ENCODE results near the gene SFSWAP.

SFSWAP gene

DNA sequence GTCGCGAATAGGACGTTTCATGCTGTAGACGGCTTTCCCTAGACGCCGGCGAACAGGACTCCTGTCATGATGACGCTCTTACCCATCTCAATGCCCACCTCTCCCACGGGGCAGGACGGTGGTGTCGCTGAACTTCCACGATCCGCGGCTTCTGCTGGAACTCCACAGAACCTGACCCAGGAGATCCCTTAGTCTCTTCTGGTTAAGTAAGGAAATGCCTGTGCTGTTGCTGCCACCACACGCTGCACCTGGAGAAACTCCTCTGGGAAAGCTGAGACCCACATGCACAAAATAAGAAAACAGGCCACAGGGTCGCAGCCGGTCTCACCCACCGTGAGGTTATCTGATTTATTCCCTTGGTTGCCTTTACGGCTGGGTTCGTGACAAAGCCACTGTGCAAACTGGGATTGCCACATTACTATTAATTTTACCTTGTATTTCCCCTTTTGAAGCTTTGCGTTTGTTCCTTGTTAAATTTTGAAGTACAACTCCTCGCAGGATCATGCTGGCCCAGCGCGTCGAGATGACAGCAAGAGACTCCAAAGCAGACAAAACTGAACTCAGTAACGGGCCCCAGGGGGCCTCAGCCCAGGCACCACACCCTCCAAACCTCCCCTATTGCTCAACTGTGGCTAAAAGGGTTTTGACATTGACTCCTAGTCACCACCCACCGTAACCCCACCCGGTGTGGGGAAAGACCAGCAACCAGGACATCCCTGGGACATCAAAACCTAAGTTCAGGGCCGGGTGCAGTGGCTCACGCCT lies 108.1 kb downstream of the SFSWAP start:
- DNase-seq, result no peak

DNA sequence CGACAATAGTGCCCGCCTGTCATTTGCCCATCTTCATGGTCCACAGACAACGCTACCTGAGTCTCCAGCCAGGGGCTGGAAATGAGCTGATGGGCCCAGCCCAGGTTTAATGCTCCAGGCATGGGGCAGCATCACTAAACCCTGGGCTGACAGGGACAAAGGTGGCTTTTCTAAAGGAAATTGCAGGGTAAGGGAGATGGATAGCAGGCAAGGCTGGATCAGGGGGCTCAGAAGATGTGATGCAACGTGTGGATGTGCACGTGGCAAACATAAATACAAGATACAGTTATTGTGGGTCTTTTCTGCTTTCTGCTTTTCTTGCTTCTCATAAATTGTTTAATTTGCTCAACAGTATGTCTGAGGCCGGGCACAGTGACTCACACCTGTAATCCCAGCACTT lies 113.6 kb downstream of the SFSWAP start:
- DNase-seq, result no peak

DNA sequence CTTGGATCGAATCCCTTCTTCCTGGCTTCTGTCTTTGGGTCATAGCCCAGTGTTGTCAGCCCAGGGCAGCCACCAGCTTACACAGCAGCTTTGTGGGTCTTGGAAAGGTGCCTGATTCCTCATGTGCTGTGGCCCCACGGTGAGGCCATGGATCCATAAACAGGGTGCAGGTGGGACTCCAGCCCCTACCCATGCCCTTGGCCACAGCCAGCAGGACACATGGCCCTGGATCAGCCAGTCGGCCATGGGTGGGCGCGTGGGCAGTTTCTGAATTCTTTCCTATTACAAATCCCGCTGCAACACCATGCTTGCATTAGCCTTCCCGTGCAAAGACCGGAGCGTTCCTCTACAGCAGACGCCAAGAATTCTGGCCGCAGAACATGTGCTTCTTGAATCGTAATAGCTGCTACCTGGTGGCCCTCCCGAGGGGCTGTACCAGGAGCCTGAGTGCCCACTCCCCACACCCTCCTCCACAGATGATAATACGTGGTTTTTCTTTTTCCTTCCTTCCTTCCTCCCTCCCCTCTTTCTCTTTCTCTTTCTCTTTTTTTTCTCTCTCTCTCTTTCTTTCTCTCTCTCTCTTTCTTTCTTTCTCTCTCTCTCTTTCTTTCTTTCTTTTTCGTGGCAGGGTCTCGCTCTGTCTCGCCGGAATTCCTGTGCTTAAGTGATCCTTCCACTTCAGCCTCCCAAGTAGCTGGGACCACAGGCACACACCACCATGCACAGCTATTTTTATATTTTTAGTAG lies 114.4 kb downstream of the SFSWAP start:
- no peak for DNase-seq

DNA sequence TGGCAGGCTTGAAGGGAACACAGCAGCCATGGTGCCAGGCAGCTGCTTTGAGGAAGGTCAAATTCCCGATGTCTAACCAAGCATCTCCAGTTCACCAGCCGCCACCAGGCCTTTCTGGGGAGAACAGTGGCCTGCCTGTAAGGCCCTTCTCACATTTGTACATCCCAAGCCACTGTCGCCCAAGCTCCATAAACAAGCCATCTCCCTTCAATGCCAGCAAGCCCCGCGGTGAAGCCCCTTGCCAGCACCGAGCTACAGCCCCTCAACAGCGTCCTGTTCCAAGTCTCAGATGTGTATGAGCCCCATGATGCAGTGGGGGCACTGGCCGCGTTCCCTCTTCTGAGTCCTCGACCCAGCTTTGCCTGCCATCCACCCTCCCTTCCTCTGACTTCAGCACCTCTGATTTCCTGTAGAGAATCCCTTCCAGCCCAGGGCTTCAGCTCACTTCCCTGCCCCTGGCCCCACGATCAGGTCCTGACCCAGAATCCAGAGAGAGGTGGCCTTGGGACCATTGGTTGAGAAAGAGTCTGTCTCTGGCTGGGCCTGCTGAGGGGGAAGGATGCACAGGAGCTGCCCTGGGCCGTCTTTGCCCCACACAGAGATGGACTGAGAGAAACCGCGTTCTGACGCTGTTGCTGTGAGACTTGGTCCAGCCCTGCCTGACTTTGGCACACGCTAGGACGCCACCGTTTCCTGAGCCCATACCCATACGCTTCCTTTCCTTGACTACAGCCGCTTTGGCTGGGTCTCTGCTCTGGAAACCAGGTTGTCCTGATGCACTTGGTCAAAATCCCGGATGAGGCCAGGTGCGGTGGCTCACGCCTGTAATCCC lies 115.4 kb downstream of the SFSWAP start:
- DNase-seq, result no peak

DNA sequence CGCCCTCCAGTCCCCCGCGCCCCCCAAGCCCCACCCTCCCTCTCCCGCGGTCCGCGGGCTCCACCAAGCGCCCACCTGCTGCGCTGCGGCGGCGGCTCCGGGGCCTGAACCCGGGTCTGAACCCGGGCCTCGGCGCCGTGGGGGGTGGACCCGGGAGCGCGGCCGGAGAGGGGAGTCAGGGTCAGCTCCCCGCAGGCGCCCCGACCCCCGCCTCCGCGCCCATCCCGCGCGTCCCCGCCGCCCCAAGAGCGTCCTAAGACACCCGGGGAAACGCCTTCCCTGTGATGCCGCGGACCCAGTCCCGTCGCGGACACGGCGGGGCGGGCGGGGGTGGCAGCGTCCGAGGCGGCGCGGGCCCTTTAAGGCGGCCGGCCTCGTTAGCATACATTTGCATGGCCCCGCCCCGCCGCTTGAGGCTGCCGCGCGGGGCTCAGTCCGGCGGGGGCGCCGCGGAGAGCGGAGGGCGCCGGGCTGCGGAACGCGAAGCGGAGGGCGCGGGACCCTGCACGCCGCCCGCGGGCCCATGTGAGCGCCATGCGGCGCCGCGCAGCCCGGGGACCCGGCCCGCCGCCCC lies 117.2 kb downstream of the SFSWAP start, which contains the start of gene MMP17:
TSS of gene MMP17 (plus strand) at position 433 of the 574 bp plus-strand sequence. CDS start at position 535, 102 bp downstream.
- no peak for DNase-seq

DNA sequence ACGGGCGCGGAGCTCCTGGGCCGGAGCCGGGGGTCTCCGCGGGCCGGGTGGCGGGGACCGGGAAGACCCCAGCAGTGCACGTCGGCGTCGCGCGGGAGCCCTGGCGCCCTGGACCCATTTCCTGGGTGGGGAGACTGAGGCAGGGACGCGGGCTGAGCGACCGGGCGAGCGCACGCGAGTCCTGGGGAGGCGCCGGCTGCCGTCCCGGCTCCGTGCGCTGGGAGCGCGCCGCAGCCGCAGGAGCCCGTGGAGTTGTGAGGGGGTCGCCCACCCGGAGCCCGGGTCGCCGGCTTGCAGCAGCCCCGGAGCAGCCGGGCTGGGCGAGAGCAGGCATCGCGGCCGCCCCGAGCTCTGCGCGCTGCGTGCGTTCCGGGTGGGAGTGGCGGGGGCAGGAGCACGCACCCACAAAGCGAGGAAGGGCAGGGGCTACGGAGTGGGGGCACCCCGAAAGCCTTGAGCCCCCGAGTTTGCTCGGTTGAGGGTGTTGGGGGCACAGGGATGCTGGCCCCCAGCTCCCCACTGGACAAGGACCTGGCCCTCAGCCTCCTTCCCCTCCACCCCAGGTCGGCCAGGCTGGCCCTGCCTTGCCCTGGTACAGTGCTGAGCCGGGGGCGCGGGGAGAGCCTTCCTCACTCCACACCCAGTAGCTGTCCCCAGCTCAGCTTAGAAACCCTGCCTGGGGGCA lies 117.9 kb downstream of the SFSWAP start:
- no peak for DNase-seq

DNA sequence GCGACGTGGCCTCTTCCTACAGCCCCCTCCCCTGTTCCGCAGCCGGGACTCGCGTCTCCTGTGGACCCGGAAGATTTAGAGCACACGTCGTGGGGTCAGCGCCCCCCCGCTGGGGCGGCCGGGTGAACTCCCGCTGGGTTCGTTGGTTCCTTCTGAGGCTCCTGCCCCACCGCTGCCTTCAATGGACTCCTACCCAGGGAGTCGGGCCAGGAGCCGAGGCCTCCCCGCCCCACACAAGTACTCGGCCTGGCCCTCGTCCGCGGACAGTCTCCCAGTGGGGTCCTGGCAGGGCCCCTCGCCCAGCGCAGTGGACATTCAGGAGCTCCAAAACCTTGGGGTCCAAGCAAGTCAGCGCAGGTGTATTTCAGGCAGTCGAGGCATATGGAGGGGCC lies 118.5 kb downstream of the SFSWAP start:
- no peak for DNase-seq

DNA sequence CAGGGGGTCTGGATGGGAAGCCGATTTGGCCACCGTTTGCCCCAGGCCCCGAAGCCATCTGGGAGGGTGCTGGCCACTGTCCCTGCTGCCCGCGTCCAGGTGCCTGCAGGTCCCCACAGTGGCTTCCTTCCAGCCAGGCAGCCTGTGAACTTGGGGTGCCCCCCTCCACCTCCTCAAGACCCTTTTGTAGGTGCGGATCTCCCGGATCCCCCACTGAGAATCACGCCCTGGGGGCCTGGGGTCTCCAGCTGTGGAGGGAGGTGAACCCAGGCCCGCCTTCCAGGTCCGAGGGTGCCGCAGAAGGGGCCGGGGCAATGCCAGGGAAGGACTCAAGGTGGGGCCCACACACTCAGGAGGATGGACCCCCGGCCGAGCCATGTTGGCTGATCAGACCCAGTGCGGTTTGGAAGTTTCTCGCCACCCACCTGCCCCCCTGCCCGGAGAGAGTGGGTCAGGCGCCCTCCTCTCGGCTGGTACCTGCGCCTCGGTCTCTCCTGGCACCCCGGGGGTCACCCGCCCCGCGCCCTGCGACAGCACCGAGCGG lies 119.0 kb downstream of the SFSWAP start:
- no peak for DNase-seq

DNA sequence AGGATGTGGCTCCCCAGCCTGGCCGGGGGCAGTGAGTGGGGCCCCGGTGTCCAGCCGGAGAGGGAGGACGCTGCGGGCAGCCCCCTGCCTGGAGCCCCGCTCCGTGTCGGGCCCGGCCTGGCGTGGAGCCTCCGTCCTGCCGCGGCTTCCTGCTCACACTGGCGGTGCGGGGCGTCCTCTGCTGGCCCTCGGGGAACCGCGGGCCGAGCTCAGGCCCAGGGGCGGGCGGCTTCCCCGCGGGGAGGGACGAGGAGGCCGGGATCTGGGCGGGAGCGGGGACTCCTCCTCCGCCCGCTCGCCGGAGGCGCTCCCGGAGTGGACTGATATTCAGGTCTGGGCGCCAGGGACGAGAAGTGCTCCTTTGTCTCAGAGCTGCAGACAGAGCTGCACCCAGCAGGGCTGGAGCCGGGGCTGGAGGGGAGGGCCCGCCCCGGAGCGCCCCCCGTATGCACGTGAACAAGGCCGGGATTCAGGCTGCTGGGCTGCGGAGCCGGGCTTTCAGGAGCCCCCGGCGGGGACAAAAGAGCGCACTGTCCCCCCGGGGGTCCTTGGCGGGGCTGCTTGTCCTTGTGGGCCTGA lies 119.5 kb downstream of the SFSWAP start:
- peak; percentile 22 for DNase-seq

DNA sequence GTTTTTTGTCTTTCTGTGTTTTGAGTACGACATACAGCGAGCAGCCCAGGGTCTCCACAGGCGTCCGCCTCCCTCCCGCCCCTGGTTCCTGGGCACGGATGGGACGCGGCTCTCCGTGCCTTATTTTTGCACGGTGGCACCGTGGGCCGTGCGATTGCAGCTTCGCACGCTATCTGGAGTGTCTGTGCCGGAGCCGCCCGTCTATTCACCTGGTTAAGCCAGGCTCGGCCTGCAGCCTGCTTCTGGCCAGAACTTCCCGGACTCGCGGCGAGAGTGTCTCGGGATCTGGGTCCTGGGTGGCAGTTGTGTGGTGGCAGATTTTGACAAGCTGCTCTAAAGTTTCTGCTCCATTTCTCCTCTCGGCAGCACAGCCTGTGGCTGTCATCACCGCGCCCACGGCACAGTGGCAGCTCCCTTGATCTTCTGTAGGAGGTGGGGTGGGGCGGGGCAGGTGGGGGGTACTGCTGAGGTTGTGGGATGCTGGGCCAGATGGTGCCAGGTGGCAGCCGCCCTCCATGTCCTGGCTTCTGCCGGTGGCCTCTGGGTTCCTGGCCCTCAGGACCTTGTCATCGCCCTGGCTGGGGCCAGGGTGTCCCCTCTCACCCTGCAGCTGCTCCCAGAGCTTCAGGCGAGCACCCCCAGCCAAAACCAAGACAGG lies 120.2 kb downstream of the SFSWAP start:
- DNase-seq, result peak; percentile 31

DNA sequence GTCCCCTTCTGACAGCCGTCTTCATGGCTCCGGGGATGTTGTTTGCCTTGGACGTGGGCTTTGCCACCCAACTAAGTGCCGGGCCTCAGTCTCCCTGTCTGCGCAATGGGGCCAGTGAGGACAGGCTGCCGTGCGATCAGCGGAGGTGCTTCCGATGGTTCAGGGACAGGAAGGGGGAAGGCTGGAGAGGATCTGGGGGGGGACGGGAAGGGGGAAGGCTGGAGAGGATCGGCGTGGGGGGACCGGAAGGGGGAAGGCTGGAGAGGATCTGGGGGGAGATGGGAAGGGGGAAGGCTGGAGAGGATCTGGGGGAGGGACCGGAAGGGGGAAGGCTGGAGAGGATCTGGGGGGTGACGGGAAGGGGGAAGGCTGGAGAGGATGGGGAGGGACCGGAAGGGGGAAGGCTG lies 120.7 kb downstream of the SFSWAP start:
- DNase-seq, result no peak

DNA sequence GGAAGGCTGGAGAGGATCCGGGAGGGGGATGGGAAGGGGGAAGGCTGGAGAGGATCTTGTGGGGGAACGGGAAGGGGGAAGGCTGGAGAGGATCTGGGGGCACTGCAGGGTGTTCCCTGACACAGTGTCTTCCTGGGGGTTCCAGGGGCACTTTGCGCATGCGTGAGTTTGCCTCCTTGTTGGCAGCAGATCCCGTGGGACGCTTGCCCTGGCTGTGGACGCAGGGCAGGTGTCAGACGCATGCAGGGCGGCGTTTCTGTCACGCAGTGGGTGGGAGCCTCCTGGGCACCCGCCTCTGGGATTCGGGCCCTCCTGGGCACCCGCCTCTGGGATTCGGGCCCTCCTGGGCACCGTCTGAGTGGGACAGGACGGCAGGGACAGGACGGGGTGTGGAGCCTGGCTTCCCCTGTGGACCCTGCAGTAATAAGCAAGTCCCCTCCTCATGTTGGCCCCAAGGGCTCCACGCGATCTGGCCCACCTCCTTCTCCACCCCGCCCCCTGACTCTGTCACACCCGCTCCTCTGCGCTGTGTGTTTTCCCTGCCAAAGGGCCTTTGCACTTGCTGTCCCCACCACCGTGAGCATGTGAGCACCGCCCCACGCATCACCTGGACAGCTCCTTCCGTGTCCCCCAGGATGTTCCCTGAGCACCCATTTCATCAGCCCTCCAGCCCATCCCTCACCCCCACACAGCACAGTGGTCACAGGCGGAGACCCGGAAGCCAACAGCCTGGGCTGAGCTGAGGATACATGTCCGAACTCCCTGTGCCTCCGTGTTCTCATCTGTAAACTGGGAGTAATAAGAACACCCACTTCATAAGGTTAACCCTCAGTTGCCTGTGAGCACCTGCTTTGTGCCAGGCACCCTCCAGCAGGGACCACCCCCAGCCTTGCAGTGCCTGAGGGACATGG lies 121.7 kb downstream of the SFSWAP start:
- peak; percentile 12 for DNase-seq

DNA sequence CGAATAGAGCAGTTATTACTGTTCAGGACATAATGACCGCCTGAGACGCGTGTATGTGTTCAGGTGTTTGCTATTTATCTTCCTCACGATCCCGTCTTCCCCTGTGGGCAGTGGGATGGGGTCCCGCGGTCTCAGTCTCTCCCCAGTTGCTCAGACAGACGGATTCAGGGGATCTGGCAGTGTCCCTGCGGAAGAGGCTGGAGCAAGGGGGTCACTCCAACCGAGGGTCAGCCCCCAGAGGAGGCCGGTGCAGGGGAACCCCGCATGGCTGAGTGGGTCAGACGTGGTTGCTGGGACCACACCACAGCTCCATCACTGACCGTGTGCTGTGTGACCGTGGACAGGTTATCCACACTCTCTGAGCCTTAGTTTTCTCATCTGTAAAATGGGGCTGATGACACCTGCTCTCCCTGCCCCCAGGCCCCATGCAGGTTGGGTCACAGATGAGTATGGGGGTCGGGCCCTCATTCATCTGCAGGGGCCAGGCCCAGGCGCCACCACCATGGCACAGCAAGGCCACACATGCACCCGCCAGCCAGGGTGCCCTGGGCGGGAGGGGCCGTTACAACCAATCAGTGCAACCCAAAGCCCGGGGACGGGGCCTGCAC lies 122.5 kb downstream of the SFSWAP start:
- DNase-seq, result no peak

DNA sequence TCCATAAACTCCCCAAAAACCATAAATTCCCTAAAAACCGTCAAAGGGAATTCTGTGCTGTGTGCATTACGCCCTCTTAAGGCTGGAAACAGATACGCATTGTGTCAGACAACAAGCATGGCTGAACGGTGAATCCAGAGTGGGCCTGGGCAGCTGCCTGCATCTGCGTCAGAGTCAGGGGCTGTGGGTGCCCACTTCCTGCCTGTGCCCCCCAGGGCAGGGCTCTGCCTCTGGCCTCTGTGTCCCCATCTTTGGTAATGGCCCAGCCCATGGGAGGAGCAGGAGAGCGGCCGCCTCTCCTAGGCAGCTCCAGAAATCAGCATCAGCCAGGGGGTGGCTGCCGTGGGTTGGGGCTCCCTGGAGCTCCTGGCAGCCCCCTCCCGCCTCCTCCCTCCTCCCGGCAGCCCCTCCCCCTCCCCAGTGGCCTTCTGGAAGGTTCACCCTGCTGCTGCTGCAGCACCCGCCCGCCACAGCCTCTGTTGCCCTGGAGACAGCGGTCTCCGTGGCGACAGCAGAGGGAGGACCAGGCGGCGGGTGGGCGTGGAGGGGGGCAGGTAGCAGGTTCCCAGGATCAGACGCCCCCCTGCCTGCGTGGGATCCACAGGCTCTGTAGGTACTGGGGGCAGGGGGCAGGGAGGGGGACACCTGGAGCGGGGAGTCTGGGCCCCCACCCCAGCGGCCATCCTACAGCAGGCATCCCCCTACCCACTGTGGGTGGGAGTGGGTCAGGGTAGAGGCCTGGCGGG lies 123.2 kb downstream of the SFSWAP start:
- DNase-seq, result peak; percentile 33

DNA sequence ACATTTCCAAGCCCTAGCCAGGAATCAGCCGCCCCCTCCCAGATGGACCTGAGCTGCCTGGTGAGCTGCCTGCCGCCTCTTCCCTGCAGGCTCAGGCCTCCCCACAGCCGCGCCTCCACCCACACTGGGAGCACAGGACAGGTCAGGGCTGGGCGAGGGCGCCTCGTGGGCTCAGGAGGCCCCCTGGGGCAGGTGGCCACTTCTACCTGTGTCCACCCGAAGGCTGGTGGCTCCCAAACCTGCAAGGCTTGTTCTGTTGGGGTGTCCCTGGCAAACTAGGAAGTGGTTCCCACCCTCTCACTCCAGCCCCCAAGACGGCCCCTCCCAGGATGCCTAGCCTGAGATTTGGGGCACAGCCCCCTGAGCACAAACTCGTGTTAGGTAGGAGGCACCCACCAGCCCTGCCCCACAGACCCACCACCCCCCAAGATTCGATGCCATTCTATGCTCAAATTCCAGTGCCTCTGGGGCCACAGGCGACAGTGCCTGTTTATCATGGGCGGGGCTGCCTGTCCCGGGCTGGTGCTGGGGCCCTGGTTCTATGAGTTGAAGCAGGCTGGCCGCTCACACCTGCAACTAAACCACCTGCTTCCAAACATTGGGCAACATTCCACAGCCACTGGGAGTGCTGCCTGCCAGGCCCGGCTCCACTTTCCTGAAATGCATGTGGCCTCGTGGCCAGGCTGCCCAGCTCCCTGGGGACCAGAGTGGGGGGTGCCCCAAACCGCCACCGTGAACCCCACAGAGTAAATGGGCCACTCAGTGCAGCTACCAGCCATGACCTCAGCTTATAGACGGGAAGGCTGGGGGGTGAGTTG lies 124.1 kb downstream of the SFSWAP start:
- DNase-seq, result no peak

DNA sequence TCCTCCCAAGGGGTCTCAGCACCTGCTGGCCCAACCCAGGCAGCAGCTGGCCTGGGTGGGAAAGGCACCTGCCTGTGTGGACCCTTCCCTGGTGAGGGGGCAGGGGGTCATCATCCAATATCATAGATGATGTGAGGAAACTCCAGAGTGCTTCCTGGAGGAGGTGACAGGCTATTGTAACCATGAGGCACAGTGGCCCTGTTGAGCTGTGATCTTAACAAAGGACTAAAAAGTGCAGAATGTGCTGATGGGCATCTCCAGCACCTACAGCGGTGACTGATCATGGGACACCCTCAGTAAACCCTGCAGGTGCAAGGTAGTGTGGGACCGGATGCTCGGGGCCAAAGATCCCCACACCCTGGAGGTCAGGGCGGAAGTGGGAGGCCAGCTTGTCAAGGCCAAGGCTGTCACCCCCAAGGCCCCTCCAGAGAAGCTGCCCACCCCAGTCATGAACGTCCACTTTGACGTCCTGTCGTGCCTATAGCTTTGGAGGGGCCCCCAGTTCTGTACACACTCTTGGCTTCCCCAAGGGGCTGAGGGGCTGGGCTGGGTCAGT lies 124.8 kb downstream of the SFSWAP start:
- DNase-seq, result no peak

DNA sequence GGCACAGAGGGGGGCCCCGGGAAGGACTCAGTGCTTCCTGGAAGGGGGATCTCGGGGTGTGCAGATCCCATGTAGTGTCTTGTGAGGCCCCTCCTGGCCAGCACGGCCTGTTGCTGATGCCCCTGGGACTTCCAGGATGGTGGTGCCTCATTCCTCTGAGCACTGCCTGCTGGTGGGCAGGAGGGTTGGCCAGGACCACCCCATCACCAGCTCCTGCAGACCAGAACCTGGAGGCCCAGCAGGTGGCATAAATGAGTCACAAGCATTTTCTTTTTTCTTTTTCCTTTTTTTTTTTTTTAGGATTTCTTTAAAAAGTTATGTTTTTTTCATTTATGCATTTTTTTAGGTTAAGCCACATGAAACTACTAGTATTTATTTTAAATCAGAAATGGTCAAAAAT lies 125.3 kb downstream of the SFSWAP start:
- no peak for DNase-seq
